Esophagus squamous epithelium (tissue), 4 donors: Measurements from ENCODE around the gene CPNE1. TPM values are rescaled to one million over a fixed set of nuclear protein-coding genes. Genes with fewer than 3 reads are reported as not detected.

Experiments
- small RNA-seq, 4 donors: library from RNA; depleted of rRNA; stranded (forward); fragments of <200 nt; gene quantifications; one replicate each; pipeline ENCODE3, GENCODE V24; 2016
- total RNA-seq, 4 donors: library from RNA; depleted of rRNA; stranded (reverse); fragments of >200 nt; gene quantifications; one replicate each; pipeline ENCODE4 v1.1.0, GENCODE V29; 2016

CPNE1 gene
- total RNA-seq, 4 donors from 2014 or later, result 47.3 to 98.2 (median 75.9) TPM

Small RNA genes within 50 kb of the gene (small RNA-seq; reads per million reads assigned to genes)
- gene RNU6-759P (0 to 0.30 (median 0.11) reads per million in 4 donors), gene RPL37P1 (0 reads per million in 4 donors)

Other genes starting within 250 kb of the CPNE1 start
- under 1 TPM in 1 of 4 donors, not detected in 3; 0.38 TPM for gene GDF5, start 226.7 kb downstream of the CPNE1 start, total RNA-seq
- 10 to 100 TPM; 10.6 to 22.7 (median 16.6) TPM for gene CEP250, start 209.3 kb downstream of the CPNE1 start, total RNA-seq
- not detected for gene C20orf173, start 135.2 kb downstream of the CPNE1 start, total RNA-seq
- gene ERGIC3, start 122.8 kb downstream of the CPNE1 start, total RNA-seq, result 100 to 1,000 TPM; 121 to 260 (median 189) TPM
- 1 to 10 TPM in 2 of 4 donors, under 1 TPM in 2; 0.44 to 4.8 (median 2.6) TPM for gene SPAG4, start 49.1 kb downstream of the CPNE1 start, total RNA-seq
- 10 to 100 TPM; 14.2 to 35.5 (median 30.0) TPM for gene RBM12, start within 50 bp of the CPNE1 start, total RNA-seq
- gene NFS1, start 34.5 kb upstream of the CPNE1 start, total RNA-seq, result 10 to 100 TPM; 16.4 to 39.9 (median 24.2) TPM
- gene ROMO1, start 34.5 kb upstream of the CPNE1 start, total RNA-seq, result 100 to 1,000 TPM; 178 to 290 (median 228) TPM
- gene RBM39, start 77.4 kb upstream of the CPNE1 start, total RNA-seq, result 100 to 1,000 TPM; 149 to 326 (median 182) TPM
- 10 to 100 TPM; 13.6 to 33.2 (median 16.6) TPM for gene PHF20, start 107.1 kb upstream of the CPNE1 start, total RNA-seq